Stimulated activated CD8-positive, alpha-beta memory T cell treated with anti-CD3 and anti-CD28 coated beads, Interleukin-7, amount 100 ng/mL, for 1 hour (primary cell): ENCODE data around the gene WWOX.

ENCODE experiments used
- DNase-seq, 2 donors: peaks; one replicate each; pipeline ENCODE4 v3.0.0-alpha.2; 2020; ENCODE audit warnings: low read depth in 2 of 2

Gene WWOX

GRCh38 chr16:78224342-78224741 is 124.9 kb downstream of the WWOX start:
- DNase-seq = no peak

- DNase-seq = no peak
Measured at GRCh38 chr16:78225919-78226318, 126.5 kb downstream of the WWOX start.

- DNase-seq = no peak
Measured at GRCh38 chr16:78227855-78228254, 128.4 kb downstream of the WWOX start.

GRCh38 chr16:78228704-78229103 is 129.2 kb downstream of the WWOX start:
- DNase-seq = no peak

DNA sequence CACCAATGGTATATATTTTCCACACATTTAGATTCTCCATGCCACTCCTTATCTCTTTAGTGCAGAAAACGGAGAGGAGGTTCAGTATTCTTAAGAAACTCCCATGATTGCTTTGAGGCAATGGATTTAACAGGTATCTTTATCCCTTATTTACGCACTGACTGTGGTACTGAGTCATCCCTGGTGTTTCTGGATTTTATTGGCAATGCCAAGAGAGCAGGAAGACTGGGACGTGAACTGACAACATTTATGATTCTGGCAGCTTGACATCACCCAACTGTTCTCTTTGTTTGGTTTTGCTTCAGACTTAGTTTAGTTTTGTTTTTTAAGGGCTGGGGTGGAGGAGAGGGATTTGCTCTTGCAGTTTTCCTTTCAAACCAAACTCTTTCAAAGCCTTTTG is 131.4 kb downstream of the WWOX start:
- no peak for DNase-seq

DNA sequence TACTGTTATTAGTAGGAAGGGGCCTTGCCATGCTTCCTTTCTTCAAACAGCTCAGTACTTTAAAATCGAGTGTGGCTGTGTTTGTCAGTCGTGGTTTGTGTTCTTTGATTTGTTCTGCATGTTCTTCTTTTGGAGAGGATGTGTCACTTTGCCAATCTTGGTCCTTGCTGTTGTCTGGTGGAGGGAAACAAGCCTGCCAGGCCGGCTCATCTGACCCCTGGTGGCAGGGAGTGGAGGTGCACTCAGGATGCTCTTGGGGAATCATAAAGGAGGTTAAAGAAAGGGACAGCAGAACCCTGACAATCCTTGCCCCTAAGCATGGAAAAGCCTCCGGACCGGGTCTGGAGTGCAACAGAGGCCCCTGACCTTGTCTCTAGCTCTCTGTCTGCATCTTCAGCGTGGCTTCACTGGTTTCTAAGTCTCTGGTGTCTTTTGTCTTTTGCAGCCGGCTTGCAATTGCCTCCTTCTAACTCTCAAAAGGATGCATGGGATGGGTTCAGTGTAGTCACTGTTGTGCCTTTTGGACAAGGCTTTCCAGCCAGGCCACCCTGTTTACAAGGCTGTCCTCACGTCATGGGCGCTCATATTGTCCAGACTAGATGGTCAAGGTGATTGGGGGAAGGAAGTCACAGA is 135.8 kb downstream of the WWOX start:
- DNase-seq = peak; percentile 30 to 39

DNA sequence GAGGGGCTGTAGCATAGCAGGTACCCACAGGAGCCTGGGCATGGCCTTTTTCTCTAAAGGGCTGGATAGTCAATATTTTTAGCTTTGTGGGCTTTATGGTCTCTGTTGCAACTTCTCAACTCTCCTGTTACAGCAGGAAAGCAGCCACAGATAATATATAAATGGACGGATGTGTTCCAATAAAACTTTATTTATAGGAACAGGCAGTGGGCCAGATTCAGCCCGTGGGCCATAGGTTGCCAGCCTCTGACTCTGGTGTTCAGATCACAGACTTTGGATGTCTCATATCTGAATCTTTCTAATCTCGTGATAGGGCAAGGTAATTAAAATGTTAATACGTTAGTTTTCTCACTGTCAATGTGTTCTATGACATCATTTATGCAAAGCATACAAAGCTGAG is 136.4 kb downstream of the WWOX start:
- DNase-seq = no peak

DNA sequence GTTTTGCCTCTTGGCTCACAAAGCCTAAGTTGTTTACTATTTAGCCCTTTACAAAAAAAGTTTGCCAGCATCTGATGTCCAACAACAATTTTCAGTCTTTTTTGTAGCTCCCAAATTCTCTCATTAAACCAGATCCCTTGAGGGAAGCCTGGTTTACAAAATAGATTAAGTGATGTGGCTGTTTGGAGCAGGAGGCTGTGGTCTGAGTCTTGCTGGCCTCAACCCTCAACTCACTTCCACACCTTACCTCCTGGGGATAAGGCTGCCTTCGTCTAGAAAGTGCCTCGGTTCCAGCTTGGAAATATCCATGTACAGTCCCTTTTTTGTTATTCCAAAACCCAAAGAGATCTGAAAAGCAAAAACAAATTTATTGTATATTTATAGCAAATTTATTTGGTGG is 138.4 kb downstream of the WWOX start:
- DNase-seq = no peak

GRCh38 chr16:78240459-78241222 is 141.2 kb downstream of the WWOX start:
- DNase-seq = no peak

DNA sequence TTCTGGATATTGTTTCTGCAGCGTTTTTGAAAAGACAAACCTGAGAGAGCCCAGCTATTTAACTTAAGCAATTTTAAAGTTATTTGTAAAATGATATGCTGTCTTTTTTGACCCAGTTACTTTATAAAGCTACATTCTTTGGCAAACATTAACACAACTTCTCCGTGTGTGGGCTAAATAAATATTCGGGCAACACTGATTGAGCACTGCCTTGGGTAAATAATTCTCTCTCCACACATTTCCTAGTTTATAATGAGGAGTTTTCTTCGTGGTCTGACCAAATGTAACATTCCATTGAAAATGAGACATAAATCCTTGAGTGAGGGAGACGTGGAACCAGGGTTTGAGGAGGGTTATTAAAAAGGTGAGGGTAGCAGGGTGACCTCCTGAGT is 142.8 kb downstream of the WWOX start:
- DNase-seq = no peak

DNA sequence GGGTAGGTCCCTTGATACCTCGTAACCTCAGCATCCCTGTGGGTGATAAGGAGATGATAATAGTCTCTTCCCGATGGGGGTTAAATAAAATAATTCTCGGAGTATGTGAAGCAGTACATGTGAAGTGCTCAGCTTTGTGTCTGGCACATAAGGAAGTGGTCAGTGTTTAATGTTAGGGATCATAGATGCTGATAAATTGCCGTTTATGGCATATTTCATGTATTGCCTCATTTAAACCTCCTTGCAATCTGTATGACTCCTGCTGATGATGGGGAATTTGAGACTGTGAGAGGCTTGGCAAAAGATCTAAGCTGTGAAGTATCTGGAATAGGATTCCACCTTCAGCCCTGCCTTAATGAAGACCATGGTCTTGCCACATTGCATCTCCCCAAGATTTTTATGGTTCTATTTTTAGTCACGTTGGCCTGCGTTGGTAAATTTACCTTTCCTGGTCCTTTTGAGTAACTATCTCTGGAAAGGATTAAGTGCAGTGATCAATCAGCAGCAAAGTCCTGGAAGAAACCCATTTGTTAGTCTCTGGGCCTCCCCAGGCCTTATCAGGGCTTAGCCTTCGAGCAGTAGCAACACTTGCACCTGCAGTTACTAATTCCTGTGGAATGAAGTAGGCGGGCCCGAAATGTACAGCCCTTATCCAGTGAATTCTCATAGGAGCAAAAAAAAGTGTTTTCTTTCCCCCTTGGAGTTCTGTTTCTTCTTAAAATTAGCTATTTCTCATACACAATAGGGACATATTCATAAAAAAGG is 144.9 kb downstream of the WWOX start:
- DNase-seq = no peak

DNA sequence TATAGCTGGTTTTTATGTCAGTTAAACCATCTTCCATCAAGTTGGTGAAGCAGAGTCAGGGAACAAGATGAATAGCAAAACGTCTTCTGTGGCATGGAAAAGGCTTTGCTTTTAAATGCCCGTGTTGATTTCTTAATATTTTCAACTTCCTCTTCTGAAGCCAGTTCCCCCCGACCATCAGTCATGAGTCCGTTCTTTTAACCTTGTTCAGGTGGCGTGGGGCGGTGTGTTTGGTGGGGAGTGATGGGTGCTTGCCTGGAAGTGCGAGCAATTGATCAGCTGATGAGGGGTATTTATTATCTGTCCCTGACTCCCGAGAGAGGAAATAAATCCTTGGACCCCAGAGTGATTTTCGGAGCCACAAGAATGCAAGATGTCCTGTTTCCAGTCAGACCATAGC is 147.1 kb downstream of the WWOX start:
- no peak for DNase-seq

GRCh38 chr16:78249056-78249455 is 149.6 kb downstream of the WWOX start:
- no peak for DNase-seq

- no peak for DNase-seq
Measured at GRCh38 chr16:78249832-78250231, 150.4 kb downstream of the WWOX start.

GRCh38 chr16:78251115-78251514 is 151.7 kb downstream of the WWOX start:
- no peak for DNase-seq

- no peak for DNase-seq
Measured at GRCh38 chr16:78252757-78253156, 153.3 kb downstream of the WWOX start.

- DNase-seq = no peak
Measured at GRCh38 chr16:78254841-78255240, 155.4 kb downstream of the WWOX start.

DNA sequence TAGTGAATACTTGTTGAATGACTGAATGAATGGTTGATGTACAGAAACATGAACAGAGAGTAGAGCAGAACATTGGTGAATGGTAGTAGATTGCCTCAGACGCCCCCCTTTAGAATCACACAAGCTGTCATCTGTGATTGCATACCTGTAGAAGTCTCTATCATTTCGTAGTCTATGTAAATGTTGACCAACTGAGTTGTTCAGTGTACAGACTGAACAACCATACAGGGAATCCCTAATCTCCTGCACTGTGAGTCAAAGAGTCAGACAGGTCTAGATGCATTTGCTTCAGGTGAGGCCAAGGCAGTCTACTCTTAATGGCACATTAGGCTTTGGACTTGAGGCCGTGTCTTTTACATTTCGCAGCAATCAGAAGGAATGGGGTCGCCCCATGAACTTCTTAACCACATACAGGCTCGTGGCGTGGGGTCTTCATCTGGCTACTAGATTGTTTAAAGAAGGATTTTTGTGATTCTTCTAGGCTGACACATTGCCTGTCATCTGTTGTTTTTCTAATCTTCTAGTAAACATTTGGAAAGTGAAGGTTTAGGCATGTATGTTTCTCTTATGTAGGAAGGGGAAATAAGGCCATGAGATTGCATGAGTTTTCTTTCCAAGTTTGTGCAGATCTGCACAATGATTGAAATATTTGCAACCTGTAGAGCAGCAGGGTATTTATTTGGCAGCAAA is 157.4 kb downstream of the WWOX start:
- no peak for DNase-seq

- DNase-seq = no peak
Measured at GRCh38 chr16:78257376-78257728, 157.9 kb downstream of the WWOX start.

- DNase-seq = no peak
Measured at GRCh38 chr16:78258375-78259065, 159.1 kb downstream of the WWOX start.

GRCh38 chr16:78259873-78260272 is 160.4 kb downstream of the WWOX start:
- DNase-seq = no peak

DNA sequence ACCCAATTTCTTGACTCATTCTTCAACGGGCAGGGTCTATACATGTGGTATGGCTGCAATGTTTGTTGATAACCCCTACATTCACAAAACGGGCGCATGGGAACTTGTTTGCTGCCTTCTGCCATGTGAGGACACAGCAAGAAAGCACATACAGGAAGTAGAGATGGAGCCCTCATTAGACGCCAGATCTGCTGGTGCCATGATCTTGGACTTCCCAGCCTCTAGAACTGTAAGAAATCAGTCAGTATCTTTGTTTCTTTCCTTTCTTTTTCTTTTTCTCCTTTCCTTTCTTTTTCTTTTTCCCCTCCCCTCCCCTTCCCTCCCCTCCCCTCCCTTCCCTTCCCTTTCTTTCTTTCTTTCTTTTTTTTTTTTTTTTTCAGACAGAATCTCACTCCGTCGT is 165.2 kb downstream of the WWOX start:
- DNase-seq = no peak
